HG02840 (cell line): ENCODE data around the gene FAR1.
A peak's percentile ranks its signal among the peaks of the same experiment; 100 is the strongest.
"Not testable (repeated sequence)": the region's sequence is repeated elsewhere in the genome, so short reads cannot be mapped to it uniquely, and the experiment has no call there.

ENCODE experiments used
- ATAC-seq: cut with Tn5 transposase; IDR thresholded peaks from one replicate; pipeline ENCODE4 v1.9.1; 2021; ENCODE audit warnings: mild to moderate bottlenecking, moderate library complexity, moderate number of reproducible peaks; ENCODE audit not compliant: unreplicated experiment, low FRiP score

Gene FAR1, protein sequence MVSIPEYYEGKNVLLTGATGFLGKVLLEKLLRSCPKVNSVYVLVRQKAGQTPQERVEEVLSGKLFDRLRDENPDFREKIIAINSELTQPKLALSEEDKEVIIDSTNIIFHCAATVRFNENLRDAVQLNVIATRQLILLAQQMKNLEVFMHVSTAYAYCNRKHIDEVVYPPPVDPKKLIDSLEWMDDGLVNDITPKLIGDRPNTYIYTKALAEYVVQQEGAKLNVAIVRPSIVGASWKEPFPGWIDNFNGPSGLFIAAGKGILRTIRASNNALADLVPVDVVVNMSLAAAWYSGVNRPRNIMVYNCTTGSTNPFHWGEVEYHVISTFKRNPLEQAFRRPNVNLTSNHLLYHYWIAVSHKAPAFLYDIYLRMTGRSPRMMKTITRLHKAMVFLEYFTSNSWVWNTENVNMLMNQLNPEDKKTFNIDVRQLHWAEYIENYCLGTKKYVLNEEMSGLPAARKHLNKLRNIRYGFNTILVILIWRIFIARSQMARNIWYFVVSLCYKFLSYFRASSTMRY

DNA sequence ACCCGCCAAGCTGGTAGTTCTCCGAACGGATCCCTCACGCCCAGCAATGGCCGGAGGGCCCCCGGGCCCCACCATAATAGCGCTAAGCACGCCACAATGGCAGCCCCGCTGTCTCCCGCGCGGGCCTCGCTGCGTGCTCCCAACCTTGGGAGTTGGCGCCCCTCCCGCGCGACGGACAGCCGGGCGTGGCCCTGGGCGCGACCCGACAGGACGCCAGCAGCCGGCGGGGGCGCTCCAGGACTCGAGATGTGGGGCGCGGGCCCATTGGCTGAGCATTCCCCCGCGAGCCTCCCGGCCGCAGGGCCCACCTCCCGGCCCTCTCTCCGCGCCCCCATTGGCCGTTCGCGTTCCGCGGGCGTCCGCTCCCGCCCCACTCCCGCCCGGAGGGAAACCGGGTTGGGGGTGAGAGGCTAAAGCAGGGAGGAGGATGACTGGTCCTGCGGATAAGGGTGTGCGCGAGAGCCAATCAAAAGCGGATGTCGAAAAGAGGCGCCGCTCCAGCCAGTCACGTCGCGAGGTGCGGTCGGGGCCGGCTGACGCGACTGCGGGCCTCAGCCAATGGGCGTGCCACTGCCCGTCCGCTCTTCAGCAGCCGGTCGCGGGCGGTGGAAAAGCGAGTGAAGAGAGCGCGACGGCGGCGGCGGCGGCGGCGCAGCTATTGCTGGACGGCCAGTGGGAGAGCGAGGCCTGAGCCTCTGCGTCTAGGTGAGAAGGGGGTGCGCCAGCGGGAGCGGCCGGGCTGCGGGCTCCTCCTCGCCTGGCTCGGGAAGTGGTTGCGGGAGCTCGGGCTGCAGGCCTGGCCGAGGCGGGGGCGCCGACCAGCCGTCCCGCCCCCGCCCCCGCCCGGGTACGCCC is at the start of gene FAR1:
Gene FAR1, plus strand, starts transcription at position 567 of the 855 bp plus-strand sequence. CDS start 26,098 bp downstream, outside the sequence.
- ATAC-seq: peak; percentile 95

DNA sequence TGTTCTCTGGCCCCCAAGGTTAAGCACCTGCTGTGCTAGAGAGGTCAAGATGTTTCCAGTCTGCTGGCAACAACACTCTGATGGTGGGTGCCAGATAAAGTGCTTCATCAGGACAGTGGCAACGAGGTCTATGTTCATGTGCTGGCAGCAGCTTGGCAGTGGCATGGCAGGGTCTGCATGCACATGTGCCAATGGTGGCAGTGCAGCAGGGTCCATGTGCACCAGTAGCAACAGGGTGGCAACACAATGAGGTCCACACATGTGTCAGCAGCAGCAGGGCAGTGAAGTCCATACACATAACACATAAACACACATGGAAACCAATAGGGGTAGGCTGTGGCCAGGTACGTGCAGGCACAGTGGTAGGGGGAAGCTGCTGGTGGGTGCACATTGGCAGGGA is 48.4 kb upstream of the FAR1 start:
- ATAC-seq: no peak

DNA sequence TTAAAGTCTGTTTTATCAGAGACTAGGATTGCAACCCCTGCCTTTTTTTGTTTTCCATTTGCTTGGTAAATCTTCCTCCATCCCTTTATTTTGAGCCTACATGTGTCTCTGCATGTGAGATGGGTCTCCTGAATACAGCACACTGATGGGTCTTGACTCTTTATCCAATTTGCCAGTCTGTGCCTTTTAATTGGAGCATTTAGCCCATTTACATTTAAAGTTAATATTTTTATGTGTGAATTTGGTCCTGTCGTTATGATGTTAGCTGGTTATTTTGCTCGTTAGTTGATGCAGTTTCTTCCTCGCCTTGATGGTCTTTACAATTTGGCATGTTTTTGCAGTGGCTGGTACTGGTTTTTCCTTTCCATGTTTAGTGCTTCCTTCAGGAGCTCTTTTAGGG is 41.6 kb upstream of the FAR1 start:
- ATAC-seq: not testable (repeated sequence)

DNA sequence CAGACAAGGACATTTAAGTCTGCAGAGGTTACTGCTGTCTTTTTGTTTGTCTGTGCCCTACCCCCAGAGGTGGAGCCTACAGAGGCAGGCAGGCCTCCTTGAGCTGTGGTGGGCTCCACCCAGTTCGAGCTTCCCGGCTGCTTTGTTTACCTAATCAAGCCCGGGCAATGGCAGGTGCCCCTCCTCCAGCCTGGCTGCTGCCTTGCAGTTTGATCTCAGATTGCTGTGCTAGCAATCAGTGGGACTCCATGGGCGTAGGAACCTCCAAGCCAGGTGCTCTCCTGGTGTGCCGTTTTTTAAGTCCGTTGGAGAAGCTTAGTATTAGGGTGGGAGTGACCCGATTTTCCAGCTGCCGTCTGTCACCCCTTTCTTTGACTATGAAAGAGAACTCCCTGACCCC is 39.8 kb upstream of the FAR1 start:
- not testable (repeated sequence) for ATAC-seq

DNA sequence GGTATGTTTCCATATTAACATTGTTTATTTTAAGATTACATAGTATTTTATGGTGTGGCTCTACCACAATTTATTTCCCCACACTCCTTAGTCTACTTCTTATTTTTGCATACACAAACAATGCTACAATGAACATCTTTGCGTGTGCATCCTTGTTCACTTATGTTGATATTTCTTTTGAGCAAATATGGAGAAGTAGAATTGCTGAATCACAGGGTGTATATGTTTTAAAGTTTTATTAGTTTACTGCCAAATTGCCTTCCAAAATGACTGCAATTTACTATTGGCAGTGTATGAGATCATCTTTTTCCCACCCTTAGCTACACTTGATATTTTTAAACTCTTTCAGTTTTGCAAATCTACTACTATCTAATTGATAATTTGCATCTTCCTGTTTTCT is 38.7 kb upstream of the FAR1 start:
- ATAC-seq: no peak

DNA sequence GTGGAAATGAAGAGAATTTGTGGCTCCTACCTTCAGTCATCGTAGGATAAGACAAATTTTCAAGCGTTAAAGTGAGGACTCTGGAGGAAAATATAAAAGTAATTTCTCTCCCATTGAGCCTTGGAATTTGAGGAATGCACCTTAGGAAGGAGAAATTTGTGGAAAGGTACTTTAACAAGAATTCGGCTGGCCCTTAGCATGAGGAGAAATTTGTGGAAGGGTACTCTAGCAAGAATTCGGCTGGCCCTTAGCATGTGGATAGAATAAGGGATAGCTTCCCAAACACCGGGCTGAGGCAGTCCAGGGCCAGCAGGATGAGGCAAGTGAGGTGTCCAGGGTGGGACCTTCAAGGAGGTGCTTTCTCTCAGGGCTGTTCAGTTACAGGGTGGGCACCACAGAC is 33.2 kb upstream of the FAR1 start:
- ATAC-seq: no peak

DNA sequence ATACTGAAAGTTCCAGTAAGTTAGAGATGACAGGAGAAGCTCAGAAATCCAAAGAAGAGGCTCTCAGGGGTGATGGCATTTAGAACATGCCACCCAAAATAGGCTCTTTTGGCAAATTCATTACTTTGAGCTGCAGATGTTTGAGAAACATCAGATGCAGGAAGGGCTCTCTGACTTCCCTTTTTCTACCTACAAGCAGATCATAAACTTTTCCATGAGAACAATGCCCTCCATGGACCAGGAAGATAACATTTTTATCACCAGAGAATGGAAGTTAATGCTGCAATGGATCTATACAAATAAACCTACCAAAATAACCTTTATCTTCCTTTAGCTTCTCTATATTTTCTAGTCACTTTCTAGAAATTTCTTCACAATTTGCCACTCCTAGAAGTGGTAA is 32.7 kb upstream of the FAR1 start:
- no peak for ATAC-seq

DNA sequence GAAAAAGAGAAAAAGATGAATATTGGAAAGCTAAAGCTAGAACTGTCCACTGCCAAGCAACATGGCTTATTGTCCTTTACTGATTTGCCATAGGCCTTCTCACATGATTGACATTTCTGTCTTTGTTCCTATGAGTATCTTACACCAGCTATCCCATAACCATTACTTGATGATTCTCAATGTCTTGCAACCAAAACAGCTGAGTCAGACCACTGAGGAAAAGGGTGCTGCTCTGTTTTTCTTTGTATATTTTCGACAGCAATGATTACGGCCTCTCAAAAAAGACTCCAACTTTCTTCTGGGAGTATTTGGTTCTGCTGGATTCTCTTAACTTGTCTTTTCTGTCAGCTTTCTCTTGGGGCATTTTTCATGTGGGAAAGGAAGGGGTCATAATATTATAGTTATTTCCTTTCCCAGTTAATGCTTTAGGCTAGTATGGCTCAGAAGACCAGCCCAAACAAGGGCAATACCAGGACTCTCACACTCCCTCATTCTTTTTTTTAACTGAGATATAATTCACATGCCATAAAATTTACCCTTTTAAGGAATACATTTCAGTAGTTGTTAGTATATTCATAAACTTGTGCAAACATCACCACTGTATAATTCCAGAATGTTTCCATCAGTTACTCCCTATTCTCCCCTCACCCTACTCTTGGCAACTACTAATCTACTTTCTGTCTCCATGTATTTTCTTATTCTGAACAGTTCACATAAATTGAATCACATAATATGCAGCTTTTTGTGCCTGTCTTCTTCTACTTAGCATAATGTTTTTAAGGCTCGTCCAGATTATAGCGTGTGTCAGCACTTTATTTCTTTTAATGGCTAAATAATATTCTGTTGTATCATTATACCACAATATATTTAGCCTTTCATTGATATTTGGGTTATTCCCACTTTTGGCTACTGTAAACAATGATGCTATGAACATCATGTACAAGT is 31.1 kb upstream of the FAR1 start:
- no peak for ATAC-seq

DNA sequence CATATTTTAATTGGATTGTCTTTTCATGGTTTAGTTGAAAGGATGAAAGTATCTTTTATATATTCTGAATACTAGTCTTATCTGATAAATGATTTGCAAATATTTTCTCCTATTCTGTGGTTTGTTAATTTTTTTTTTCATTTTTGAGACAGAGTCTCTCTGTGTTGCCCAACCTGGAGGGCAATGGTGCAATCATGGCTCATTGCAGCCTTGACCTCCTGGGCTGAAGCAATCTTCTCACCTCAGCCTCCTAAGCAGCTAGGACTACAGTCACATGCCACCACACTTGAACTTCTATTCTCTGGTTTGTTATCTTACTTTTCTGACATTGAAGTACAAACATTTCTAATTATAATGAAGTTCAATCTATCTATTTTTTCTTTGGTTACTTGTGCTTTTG is 30.0 kb upstream of the FAR1 start:
- ATAC-seq: no peak

DNA sequence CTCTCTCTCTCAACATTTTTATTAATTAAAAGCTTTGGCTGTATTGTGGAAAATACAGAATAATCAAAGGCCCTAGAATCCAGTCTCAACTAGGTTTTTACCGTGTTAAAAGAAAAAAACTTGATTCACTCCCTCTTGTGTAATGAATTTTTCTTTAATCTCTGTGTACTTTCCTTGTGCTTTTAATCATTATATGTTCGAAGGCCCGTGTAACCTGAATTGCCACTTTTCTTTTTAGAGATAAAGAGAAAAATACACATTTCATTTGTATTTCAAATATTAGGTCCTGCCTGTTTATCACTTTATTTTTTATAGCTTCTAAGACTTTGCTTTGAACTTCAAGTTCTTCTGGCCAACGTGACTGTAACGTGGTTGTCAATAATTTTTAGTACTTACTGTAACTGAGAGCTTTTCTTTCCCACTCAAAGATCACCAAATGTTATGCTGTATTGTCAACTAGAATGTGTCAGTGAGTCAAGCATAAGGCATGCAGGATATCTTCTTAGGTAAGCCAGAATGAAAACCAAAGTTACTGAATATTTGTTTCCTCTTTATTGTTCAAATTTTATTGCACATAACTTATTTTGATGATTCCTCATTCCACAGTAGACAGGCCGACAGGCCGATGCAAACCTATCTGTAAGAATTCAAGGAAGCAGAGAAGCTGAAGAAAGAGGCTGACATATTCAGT is 23.3 kb upstream of the FAR1 start:
- ATAC-seq: no peak

DNA sequence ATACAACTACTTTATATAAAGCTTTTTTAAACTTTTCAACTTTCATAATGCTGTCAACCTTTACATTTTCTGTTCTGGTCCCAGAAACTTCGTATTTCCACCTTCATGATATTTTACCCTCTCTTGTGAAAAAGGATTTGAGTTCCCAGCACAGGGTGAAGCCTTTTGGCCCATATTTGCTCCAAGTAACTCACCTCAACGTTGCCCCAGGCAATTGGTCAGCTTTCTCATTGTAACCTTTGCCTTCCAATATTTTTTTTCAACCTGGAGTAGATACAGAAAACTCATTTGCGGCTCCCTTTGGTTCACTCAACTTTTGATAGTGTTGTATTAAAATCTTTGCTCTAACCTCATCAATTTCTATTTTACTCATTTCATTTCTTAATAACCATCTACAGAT is 21.1 kb upstream of the FAR1 start:
- no peak for ATAC-seq

DNA sequence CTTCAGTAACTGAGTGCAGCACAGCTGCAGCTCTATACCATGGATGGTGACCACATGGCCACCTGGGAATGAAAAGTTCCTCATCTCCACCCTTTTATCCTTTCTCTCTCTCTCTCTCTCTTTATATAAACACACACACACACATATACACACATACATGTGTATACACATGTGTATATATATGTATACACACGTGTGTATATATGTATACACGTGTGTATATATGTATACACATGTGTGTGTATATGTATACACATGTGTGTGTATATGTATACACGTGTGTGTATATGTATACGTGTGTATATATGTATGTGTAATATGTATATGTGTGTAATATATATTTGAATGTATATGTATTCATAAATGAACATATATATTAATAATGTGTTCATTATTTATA is 18.8 kb upstream of the FAR1 start:
- no peak for ATAC-seq

DNA sequence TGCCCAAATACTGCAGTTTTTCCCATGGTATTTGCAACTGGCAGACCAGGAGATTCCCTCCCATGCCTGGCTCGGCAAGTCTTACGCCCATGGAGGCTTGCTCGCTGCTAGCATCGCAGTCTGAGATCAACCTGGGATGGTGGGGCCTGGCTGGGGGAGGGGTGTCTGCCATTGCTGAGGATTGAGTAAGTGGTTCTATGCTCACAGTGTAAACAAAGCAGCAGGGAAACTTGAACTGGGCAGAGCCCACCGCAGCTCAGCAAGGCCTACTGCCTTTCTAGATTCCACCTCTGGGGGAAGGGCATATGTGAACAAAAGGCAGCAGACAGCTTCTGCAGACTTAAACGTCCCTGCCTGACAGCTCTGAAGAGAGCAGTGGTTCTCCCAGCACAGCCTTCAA is 17.0 kb upstream of the FAR1 start:
- not testable (repeated sequence) for ATAC-seq

DNA sequence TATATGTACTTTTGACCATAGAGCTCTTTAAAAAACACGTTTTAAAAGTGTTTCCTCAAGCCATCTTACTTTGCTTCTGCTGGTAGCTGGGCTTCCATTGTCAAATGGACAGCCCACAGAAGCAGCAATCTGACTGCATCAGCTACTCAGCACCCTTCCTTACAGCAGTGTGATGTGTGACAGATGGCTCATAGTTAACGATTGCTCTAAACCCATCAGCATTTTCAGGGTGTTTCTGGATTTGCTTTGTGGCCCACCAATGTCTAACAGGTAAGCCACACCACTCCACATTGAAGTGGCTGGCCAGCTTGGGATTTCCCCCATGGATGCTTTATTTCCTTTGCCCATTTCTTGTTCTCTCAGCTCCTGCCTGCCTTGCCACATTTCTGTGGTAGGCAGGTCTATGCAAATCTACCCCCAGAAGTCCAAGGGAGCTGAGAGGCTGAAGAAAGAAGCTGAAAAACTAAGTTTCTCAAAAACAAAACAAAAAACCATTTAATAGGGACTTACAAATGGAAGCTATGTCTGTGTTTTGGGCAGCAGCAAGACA is 7.3 kb upstream of the FAR1 start:
- no peak for ATAC-seq

DNA sequence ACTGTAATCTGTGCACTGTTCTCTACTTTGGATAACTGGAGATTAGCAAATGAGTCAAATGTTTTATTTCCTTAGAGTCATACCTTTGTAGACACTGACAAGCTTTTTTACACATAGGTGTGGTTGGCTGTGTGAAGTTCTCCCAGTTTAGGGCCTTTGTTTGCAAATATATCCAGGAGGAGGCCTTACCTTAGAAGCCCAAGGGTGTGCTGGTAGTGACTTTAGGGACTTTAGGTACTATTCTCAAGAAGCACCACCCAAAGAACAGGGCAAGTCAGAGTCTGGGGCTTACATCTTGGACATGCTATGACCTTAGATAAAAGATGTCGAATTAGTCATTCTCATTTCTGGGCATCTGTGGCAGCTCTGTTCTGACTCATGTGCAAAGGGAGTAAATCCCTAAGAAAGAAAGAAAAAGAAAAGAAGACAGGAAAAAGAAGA is 4.8 kb upstream of the FAR1 start:
- no peak for ATAC-seq

DNA sequence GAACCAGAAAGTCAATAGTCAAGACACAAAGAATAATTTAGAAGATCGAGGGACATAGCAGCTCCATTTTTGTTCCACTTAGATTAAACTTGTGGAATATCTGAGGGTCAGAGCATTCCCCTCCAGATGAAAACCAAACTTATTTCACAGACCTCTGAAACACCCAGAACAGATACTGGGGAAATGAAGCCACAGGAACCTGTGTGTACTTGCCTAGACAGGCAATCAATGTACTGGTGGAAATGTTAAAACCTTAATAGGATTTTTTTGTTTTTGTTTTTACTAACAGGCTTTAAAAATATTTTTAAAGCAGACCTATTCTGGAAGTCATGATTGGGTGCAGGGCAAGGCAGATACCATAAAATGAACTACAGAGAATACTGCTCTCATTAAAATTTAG is 4.1 kb upstream of the FAR1 start:
- no peak for ATAC-seq

DNA sequence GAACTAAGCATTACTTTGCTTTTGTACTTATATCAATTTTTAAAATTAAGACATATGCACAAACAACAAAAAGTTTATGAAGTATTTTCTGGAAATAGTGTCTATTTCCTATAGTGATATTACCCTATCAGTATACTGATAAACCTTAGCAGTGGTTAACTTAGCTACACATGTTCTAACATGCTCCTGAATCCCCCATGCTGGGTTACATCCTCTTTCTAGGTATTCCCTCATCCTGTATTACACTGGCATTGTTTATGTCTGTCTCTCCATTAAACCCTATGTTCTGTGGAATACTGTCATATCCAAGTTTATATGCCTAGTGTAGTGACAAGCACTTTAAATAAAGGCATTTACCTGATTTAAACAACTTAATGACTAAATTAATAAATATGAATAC is 1.8 kb upstream of the FAR1 start:
- ATAC-seq: no peak

DNA sequence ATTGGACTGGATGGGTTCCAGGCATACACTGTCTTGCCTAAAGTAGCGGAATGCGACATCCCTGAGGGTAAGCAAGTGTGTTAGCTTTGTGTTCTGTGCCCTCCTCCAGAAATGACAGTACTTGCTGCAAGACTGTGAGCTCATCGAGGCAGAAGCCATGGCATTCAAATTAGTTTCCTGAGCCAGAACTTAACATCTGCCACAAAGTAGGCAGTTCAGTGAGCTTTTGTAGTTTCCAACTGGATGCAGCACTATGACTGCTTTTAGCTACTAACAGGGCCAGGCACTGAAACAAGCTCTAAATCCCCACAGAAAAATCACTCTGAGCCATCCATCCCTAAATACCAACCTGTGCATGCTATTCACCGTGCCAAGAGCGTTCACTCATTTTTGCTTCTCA is 1.2 kb upstream of the FAR1 start:
- ATAC-seq: no peak

DNA sequence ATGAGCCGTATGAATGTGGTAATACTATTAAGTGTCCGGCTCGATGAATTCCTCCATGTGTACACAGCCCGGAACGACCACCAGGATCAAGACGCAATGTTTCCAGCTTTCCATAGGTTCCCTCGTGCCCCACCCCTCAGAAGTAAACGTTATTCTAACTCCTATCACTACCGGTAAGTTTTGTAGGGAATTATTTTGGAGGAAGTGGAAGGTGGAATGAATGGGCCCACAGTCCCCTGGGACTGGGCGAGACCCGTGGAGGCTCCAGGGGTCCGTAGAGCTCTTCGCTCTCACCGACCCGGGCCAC is 720 bp upstream of the FAR1 start:
- ATAC-seq: no peak
